Testis (tissue), 2 donors: ENCODE results near the gene TAS2R31.

ENCODE experiments used
- POLR2A ChIP-seq: fragments of 450-650 bp; IDR thresholded peaks from one replicate; pipeline ENCODE4 v1.6.1; 2017; ENCODE audit warnings: antibody characterized with exemption, mild to moderate bottlenecking, moderate library complexity
- TF ChIP-seq, protein P1 (sequence below), 3 experiments: fragments of 450-650 bp in 2 of 3; fragments of 200-600 bp in 1 of 3; sonication (generic) in 1 of 3; IDR thresholded peaks; one replicate each; pipeline ENCODE4 v1.5.1; 2016 to 2019; ENCODE audit warnings: antibody characterized with exemption in 3 of 3, mild to moderate bottlenecking in 2 of 3, moderate library complexity in 1 of 3

DNA sequence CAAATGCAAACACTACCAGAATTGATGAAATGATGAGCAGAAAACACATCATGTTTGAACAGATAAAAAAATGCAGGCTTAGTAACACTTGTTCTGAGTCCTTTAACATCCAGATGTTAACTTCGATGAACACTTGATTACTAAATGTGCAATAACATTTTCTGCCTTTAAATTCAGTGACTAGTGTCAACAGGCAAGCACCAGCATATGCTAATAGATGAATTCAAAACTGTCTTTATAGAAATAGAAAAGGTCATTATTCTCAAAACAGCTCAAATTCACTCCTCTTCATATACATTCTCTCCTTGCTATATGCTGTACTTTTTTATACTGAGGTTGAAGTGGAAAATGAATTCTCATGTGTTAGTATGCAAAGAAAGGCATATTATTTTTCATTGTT, 8.7 kb downstream of the TAS2R31 start, which contains the start of gene TAS2R19:
- TF ChIP-seq POLR2A: no peak
- TF ChIP-seq, protein P1, sequence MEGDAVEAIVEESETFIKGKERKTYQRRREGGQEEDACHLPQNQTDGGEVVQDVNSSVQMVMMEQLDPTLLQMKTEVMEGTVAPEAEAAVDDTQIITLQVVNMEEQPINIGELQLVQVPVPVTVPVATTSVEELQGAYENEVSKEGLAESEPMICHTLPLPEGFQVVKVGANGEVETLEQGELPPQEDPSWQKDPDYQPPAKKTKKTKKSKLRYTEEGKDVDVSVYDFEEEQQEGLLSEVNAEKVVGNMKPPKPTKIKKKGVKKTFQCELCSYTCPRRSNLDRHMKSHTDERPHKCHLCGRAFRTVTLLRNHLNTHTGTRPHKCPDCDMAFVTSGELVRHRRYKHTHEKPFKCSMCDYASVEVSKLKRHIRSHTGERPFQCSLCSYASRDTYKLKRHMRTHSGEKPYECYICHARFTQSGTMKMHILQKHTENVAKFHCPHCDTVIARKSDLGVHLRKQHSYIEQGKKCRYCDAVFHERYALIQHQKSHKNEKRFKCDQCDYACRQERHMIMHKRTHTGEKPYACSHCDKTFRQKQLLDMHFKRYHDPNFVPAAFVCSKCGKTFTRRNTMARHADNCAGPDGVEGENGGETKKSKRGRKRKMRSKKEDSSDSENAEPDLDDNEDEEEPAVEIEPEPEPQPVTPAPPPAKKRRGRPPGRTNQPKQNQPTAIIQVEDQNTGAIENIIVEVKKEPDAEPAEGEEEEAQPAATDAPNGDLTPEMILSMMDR (IDR thresholded peaks at IDR 0.05): no peak
